ENCODE data around the gene EPN3. TPM values are rescaled to one million over a fixed set of nuclear protein-coding genes. Genes with fewer than 3 reads are reported as not detected.

EPN3 gene
- total RNA-seq, 1 experiment from 2014 or later: 17.8 TPM

GRCh38 chr17:50554201-50554600 is 21.7 kb downstream of the EPN3 start:
- H3K4me1 ChIP-seq (ENCODE audit: control insufficient read depth in 1 of 2, insufficient read depth in 2 of 2, low read length in 2 of 2): peaks cover 0 to 5% of the 10 kb centered on the region in 2 experiments; a peak in 1 of 4 replicates
- H3K9me3 ChIP-seq (ENCODE audit: control insufficient read depth in 1 of 2, insufficient read depth in 1 of 2, low read depth in 1 of 2, low read length in 2 of 2): no peaks in the 10 kb centered on the region
- intact Hi-C loops (cut with micrococcal nuclease): no loop called here
- DNase-seq (ENCODE audit: low read depth, low spot score): no peak
- no peak overlapping the region for H2AFZ ChIP-seq (ENCODE audit: low read depth, low read length, poor library complexity, severe bottlenecking)
- no peak overlapping the region for H3K9ac ChIP-seq (ENCODE audit: low read length)
- no peaks in the 10 kb centered on the region for H4K20me1 ChIP-seq (ENCODE audit: insufficient read depth)
- H3K27ac ChIP-seq (ENCODE audit: low read depth, low read length): no peak overlapping the region; the same call in 1 of the 2 replicates
- no peaks in the 10 kb centered on the region for H3K36me3 ChIP-seq (ENCODE audit: control insufficient read depth in 1 of 2, insufficient read depth in 2 of 2, low read length in 2 of 2)
- no peak for TF ChIP-seq ELF1 (IDR thresholded peaks at IDR 0.05; ENCODE audit: borderline replicate concordance, low read depth)
- no peak for TF ChIP-seq REST (IDR thresholded peaks at IDR 0.05; ENCODE audit: low read depth)
- TF ChIP-seq ZNF274 (IDR thresholded peaks at IDR 0.05; ENCODE audit: low read depth, low read length): no peak
- TF ChIP-seq CBX3 (IDR thresholded peaks at IDR 0.05; ENCODE audit: low read depth): no peak
- TF ChIP-seq SIN3A (IDR thresholded peaks at IDR 0.05; ENCODE audit: low read depth): no peak
- no peak for TF ChIP-seq ATF3 (IDR thresholded peaks at IDR 0.05)
- no peak for TF ChIP-seq RAD21 (IDR thresholded peaks at IDR 0.05; ENCODE audit: low read depth)
- RAD21 ChIA-PET (ENCODE audit: low non-redundant PET in 1 of 2, low total read pairs in 2 of 2, uncharacterized antibody in 2 of 2, unreplicated experiment in 2 of 2): no interaction called here
- POLR2A ChIA-PET: no interaction called here
- no peaks in the 10 kb centered on the region for H3K27me3 ChIP-seq (ENCODE audit: insufficient read depth, low read length)
- CTCF ChIA-PET: no interaction called here
- no peaks in the 10 kb centered on the region for H3K79me2 ChIP-seq (ENCODE audit: insufficient read depth, low read length)
- no peak overlapping the region for H3K4me2 ChIP-seq (ENCODE audit: low read length)
- H3K9me2 ChIP-seq (ENCODE audit: insufficient read depth): no peaks in the 10 kb centered on the region
- no peak overlapping the region for H3K4me3 ChIP-seq (replicated peaks in 1 of 2; ENCODE audit: low read depth in 1 of 2, low read length in 2 of 2)
- no TSS peak for BruUV-seq (replicated peaks)
- ATAC-seq: no peak
